H9 (cell line): ENCODE results near the gene ZNF474. TPM values are rescaled to one million over a fixed set of nuclear protein-coding genes. Genes with fewer than 3 reads are reported as not detected.

Experiments
- DNase-seq: peaks from one replicate; pipeline ENCODE4 v3.0.0-alpha.2; 2017
- H2AFZ ChIP-seq: one replicate; pipeline ENCODE4 v1.6.1; 2013; ENCODE audit warnings: mild to moderate bottlenecking, low read length, control low read depth, moderate library complexity
- H2AK5ac ChIP-seq: 2 replicates; pipeline ENCODE4 v1.6.1; 2013; ENCODE audit warnings: low read length, control low read depth, mixed read lengths; ENCODE audit not compliant: insufficient read length
- H2BK120ac ChIP-seq: one replicate; pipeline ENCODE4 v1.6.1; 2013; ENCODE audit warnings: low read depth, mild to moderate bottlenecking, low read length, control low read depth, inconsistent platforms; ENCODE audit not compliant: poor library complexity, severe bottlenecking
- H2BK12ac ChIP-seq: 2 replicates; pipeline ENCODE4 v1.6.1; 2013; ENCODE audit warnings: low read length, control low read depth, mixed read lengths, low read depth; ENCODE audit not compliant: insufficient read length
- H2BK15ac ChIP-seq: 2 replicates; pipeline ENCODE4 v1.6.1; 2013; ENCODE audit warnings: low read depth, low read length, control low read depth
- H2BK20ac ChIP-seq: one replicate; pipeline ENCODE4 v1.6.1; 2013; ENCODE audit warnings: low read depth, mild to moderate bottlenecking, low read length, control low read depth, inconsistent platforms; ENCODE audit not compliant: poor library complexity, severe bottlenecking
- H2BK5ac ChIP-seq: 2 replicates; pipeline ENCODE4 v1.6.1; 2013; ENCODE audit warnings: low read length, control low read depth, mixed read lengths; ENCODE audit not compliant: insufficient read length
- H3K14ac ChIP-seq: 2 replicates; pipeline ENCODE4 v1.6.1; 2013; ENCODE audit warnings: low read length, control low read depth; ENCODE audit not compliant: insufficient read depth
- H3K18ac ChIP-seq: 2 replicates; pipeline ENCODE4 v1.6.1; 2013; ENCODE audit warnings: low read depth, mild to moderate bottlenecking, mixed read lengths, low read length, control low read depth; ENCODE audit not compliant: insufficient read length
- H3K23ac ChIP-seq: 2 replicates; pipeline ENCODE4 v1.6.1; 2013; ENCODE audit warnings: low read length, control low read depth, mixed read lengths, low read depth; ENCODE audit not compliant: insufficient read length
- H3K23me2 ChIP-seq: 2 replicates; pipeline ENCODE4 v1.6.1; 2013; ENCODE audit warnings: low read depth, mild to moderate bottlenecking, mixed read lengths, low read length, control low read depth; ENCODE audit not compliant: insufficient read length, poor library complexity, severe bottlenecking
- H3K27ac ChIP-seq: 2 replicates; pipeline ENCODE4 v1.5.1; 2013; ENCODE audit warnings: low read length, control low read depth, mixed read lengths, low read depth; ENCODE audit not compliant: insufficient read length
- H3K27me3 ChIP-seq: 2 replicates; pipeline ENCODE4 v1.6.1; 2013; ENCODE audit warnings: low read length, control low read depth, inconsistent platforms; ENCODE audit not compliant: insufficient read depth
- H3K4ac ChIP-seq: 2 replicates; pipeline ENCODE4 v1.6.1; 2013; ENCODE audit warnings: low read depth, mild to moderate bottlenecking, control low read depth, inconsistent platforms, low read length, moderate library complexity
- H3K4me1 ChIP-seq: 2 replicates; pipeline ENCODE4 v1.6.1; 2013; ENCODE audit warnings: low read length, control low read depth, inconsistent platforms; ENCODE audit not compliant: insufficient read depth
- H3K4me2 ChIP-seq: 2 replicates; pipeline ENCODE4 v1.6.1; 2013; ENCODE audit warnings: low read length, control low read depth, mixed read lengths; ENCODE audit not compliant: insufficient read length, insufficient read depth
- H3K56ac ChIP-seq: 2 replicates; pipeline ENCODE4 v1.6.1; 2013; ENCODE audit warnings: low read depth, mild to moderate bottlenecking, mixed read lengths, low read length, control low read depth; ENCODE audit not compliant: insufficient read length
- H3K79me1 ChIP-seq: 2 replicates; pipeline ENCODE4 v1.6.1; 2013; ENCODE audit warnings: low read depth, mild to moderate bottlenecking, moderate library complexity, low read length, control low read depth, inconsistent platforms; ENCODE audit not compliant: insufficient read depth, poor library complexity, severe bottlenecking
- H3K79me2 ChIP-seq: 2 replicates; pipeline ENCODE4 v1.6.1; 2013; ENCODE audit warnings: low read length, control low read depth, inconsistent platforms; ENCODE audit not compliant: insufficient read depth
- H3K9ac ChIP-seq: 2 replicates; pipeline ENCODE4 v1.6.1; 2013; ENCODE audit warnings: low read length, control low read depth, mixed read lengths; ENCODE audit not compliant: insufficient read length; ENCODE audit errors: extremely low read depth
- H3K9me3 ChIP-seq: one replicate; pipeline ENCODE4 v1.6.1; 2013; ENCODE audit warnings: low read depth, low read length, inconsistent platforms; ENCODE audit not compliant: control insufficient read depth
- H3T11ph ChIP-seq: one replicate; pipeline ENCODE4 v1.6.1; 2013; ENCODE audit warnings: mild to moderate bottlenecking, low read length, control low read depth, inconsistent platforms
- H4K20me1 ChIP-seq: one replicate; pipeline ENCODE4 v1.6.1; 2013; ENCODE audit not compliant: control insufficient read depth, insufficient read length, insufficient read depth
- H4K5ac ChIP-seq: 2 replicates; pipeline ENCODE4 v1.6.1; 2013; ENCODE audit warnings: low read depth, mild to moderate bottlenecking, mixed read lengths, low read length, control low read depth; ENCODE audit not compliant: insufficient read length
- H4K8ac ChIP-seq: replicated peaks from 2 replicates; pipeline ENCODE4 v1.6.1; 2013; ENCODE audit warnings: low read length, control low read depth, mixed read lengths, low read depth; ENCODE audit not compliant: insufficient read length
- H4K91ac ChIP-seq: 2 replicates; pipeline ENCODE4 v1.6.1; 2013; ENCODE audit warnings: low read depth, mild to moderate bottlenecking, moderate library complexity, mixed read lengths, low read length, control low read depth; ENCODE audit not compliant: insufficient read length
- H3K27ac Mint-ChIP-seq, 3 experiments: 2 replicates in 2 of 3; 3 replicates in 1 of 3; pipeline ENCODE4 v1.8.0; 2020 to 2021; ENCODE audit warnings: mixed read lengths in 3 of 3, mild to moderate bottlenecking in 1 of 3, moderate library complexity in 1 of 3
- H3K27me3 Mint-ChIP-seq: 2 replicates; pipeline ENCODE4 v1.8.0; 2021; ENCODE audit warnings: low read depth, mild to moderate bottlenecking, moderate library complexity, mixed read lengths
- H3K36me3 Mint-ChIP-seq, 3 experiments: 2 replicates in 2 of 3; 3 replicates in 1 of 3; pipeline ENCODE4 v1.8.0; 2020 to 2021; ENCODE audit warnings: low read depth in 3 of 3, mixed read lengths in 3 of 3; ENCODE audit not compliant: insufficient read depth in 1 of 3
- H3K4me1 Mint-ChIP-seq, 2 experiments: 2 replicates each; pipeline ENCODE4 v1.8.0; 2020; ENCODE audit warnings: mixed read lengths in 2 of 2
- H3K4me3 Mint-ChIP-seq, 2 experiments: 2 replicates in 1 of 2; 3 replicates in 1 of 2; pipeline ENCODE4 v1.8.0; 2020 to 2021; ENCODE audit warnings: mild to moderate bottlenecking in 2 of 2, mixed read lengths in 2 of 2, moderate library complexity in 1 of 2
- H3K9me3 Mint-ChIP-seq, 2 experiments: 2 replicates in 1 of 2; 3 replicates in 1 of 2; pipeline ENCODE4 v1.8.0; 2020; ENCODE audit warnings: mild to moderate bottlenecking in 2 of 2, mixed read lengths in 2 of 2, moderate library complexity in 1 of 2
- WGBS: extraction: QIAGEN DNeasy Blood & Tissue Kit; methylation state at CpG from one replicate; pipeline ENCODE4 v1.1.7; 2013; ENCODE audit warnings: missing lambda C conversion rate, low lambda C conversion rate, mixed read lengths; ENCODE audit not compliant: insufficient read length; ENCODE audit errors: extremely low coverage; 5-methylcytosine and 5-hydroxymethylcytosine counted together
- total RNA-seq: library from RNA; stranded (reverse); gene quantifications from 2 replicates; pipeline ENCODE4 v1.2.1, GENCODE V29; 2021
- TF ChIP-seq, protein P1 (sequence below): fragments of 200-600 bp; sonication (generic); conservative IDR thresholded peaks from 3 replicates; pipeline ENCODE4 v1.8.0; 2021; ENCODE audit warnings: antibody characterized with exemption, mild to moderate bottlenecking

ZNF474 gene
- total RNA-seq, 1 experiment from 2014 or later: not detected

- H3K9ac ChIP-seq: no peak overlapping the region
Measured at GRCh38 chr5:122141751-122142150, 12.4 kb downstream of the ZNF474 start.

More at GRCh38 chr5:122141751-122142150, 12.4 kb downstream of the ZNF474 start:
- no peak for DNase-seq
- Histone ChIP-seq H4K91ac (no peak overlapping the region), H3K23me2 (no peaks in the 10 kb centered on the region), H3T11ph (no peak overlapping the region), H4K8ac (no peak overlapping the region), H2BK12ac (no peak overlapping the region), H2BK15ac (no peak overlapping the region), H3K56ac (no peak overlapping the region), H3K27me3 (no peaks in the 10 kb centered on the region), H3K14ac (no peak overlapping the region), H3K27ac (no peak overlapping the region), H2BK20ac (no peak overlapping the region), H2AFZ (no peak overlapping the region), H3K18ac (no peak overlapping the region), H2BK5ac (no peak overlapping the region), H3K9me3 (no peaks in the 10 kb centered on the region), H3K79me1 (no peaks in the 10 kb centered on the region), H4K20me1 (no peaks in the 10 kb centered on the region), H2BK120ac (no peak overlapping the region), H3K4me2 (no peak overlapping the region), H4K5ac (no peak overlapping the region), H3K23ac (no peak overlapping the region), H3K79me2 (no peaks in the 10 kb centered on the region), H3K4me1 (no peaks in the 10 kb centered on the region), H2AK5ac (no peak overlapping the region), H3K4ac (no peak overlapping the region)
- no peaks in the 10 kb centered on the region for H3K36me3 Mint-ChIP-seq
- H3K4me1 Mint-ChIP-seq: peaks cover 0 to 3% of the 10 kb centered on the region in 2 experiments; a peak in 1 of 4 replicates
- no peak overlapping the region for H3K27ac Mint-ChIP-seq
- H3K27me3 Mint-ChIP-seq: no peaks in the 10 kb centered on the region
- no peak overlapping the region for H3K4me3 Mint-ChIP-seq
- no CpG with 5 or more reads among the region's 1 CpG for WGBS
- no peaks in the 10 kb centered on the region for H3K9me3 Mint-ChIP-seq
- TF ChIP-seq, protein P1, sequence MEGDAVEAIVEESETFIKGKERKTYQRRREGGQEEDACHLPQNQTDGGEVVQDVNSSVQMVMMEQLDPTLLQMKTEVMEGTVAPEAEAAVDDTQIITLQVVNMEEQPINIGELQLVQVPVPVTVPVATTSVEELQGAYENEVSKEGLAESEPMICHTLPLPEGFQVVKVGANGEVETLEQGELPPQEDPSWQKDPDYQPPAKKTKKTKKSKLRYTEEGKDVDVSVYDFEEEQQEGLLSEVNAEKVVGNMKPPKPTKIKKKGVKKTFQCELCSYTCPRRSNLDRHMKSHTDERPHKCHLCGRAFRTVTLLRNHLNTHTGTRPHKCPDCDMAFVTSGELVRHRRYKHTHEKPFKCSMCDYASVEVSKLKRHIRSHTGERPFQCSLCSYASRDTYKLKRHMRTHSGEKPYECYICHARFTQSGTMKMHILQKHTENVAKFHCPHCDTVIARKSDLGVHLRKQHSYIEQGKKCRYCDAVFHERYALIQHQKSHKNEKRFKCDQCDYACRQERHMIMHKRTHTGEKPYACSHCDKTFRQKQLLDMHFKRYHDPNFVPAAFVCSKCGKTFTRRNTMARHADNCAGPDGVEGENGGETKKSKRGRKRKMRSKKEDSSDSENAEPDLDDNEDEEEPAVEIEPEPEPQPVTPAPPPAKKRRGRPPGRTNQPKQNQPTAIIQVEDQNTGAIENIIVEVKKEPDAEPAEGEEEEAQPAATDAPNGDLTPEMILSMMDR: no peak
